Caco-2 (cell line): ENCODE results near the gene KLHL15. TPM values are rescaled to one million over a fixed set of nuclear protein-coding genes. Genes with fewer than 3 reads are reported as not detected.

Experiments used
- BruUV-seq: library from RNA; stranded (reverse); fragments of 400-500 nt; replicated peaks from 2 replicates; lab custom pipeline; 2021; lab: Mats Ljungman, UMichigan
- CTCF ChIA-PET: fragments of 300-600 bp; sonication (Branson Sonifier 250); formaldehyde crosslinking; loops from one replicate; lab custom pipeline; 2022; ENCODE audit warnings: antibody characterized with exemption; lab: Charles Lee
- POLR2A ChIA-PET: fragments of 300-600 bp; sonication (Branson Sonifier 250); formaldehyde crosslinking; loops from one replicate; lab custom pipeline; 2022; ENCODE audit warnings: antibody characterized with exemption; lab: Charles Lee
- DNase-seq, 2 experiments: peaks; one replicate each; pipeline versions ENCODE4 v3.0.0 to v3.0.0-alpha.2; 2020 to 2022
- H3K27me3 ChIP-seq: replicated peaks from 2 replicates; pipeline ENCODE4 v1.6.0; 2011; ENCODE audit warnings: low read length; ENCODE audit not compliant: control insufficient read depth, insufficient read depth
- H3K36me3 ChIP-seq: 2 replicates; pipeline ENCODE4 v1.5.1; 2011; ENCODE audit warnings: low read length; ENCODE audit not compliant: control insufficient read depth, insufficient read depth
- H3K4me1 ChIP-seq: fragments of 250-450 bp; sonication (Bioruptor Pico); 2 replicates; pipeline ENCODE4 v1.5.1; 2020; ENCODE audit warnings: mild to moderate bottlenecking
- H3K4me3 ChIP-seq: 2 replicates; pipeline ENCODE4 v1.5.1; 2011; ENCODE audit warnings: low read depth, mild to moderate bottlenecking, control low read depth, low read length
- H3K9me3 ChIP-seq: fragments of 250-450 bp; sonication (Bioruptor Pico); 2 replicates; pipeline ENCODE4 v1.5.1; 2020; ENCODE audit warnings: mild to moderate bottlenecking, moderate library complexity
- H3K27ac Mint-ChIP-seq: one replicate; pipeline ENCODE4 v1.8.0; 2022; ENCODE audit warnings: mixed read lengths; ENCODE audit not compliant: unreplicated experiment
- H3K27me3 Mint-ChIP-seq: one replicate; pipeline ENCODE4 v1.8.0; 2022; ENCODE audit warnings: mixed read lengths; ENCODE audit not compliant: insufficient read depth, unreplicated experiment
- H3K36me3 Mint-ChIP-seq: one replicate; pipeline ENCODE4 v1.8.0; 2022; ENCODE audit warnings: mild to moderate bottlenecking, mixed read lengths; ENCODE audit not compliant: insufficient read depth, unreplicated experiment
- H3K4me1 Mint-ChIP-seq: one replicate; pipeline ENCODE4 v1.8.0; 2022; ENCODE audit warnings: low read depth, mixed read lengths; ENCODE audit not compliant: unreplicated experiment
- H3K4me3 Mint-ChIP-seq: one replicate; pipeline ENCODE4 v1.8.0; 2022; ENCODE audit warnings: mild to moderate bottlenecking, moderate library complexity, mixed read lengths; ENCODE audit not compliant: unreplicated experiment
- H3K9me3 Mint-ChIP-seq: one replicate; pipeline ENCODE4 v1.8.0; 2022; ENCODE audit warnings: mixed read lengths; ENCODE audit not compliant: unreplicated experiment
- intact Hi-C: fragments of 100-400 bp; cut with micrococcal nuclease; formaldehyde crosslinking; loops from one replicate; pipeline ENCODE4 v1.10.0; 2022; ENCODE audit not compliant: unreplicated experiment
- total RNA-seq: library from RNA; stranded (reverse); gene quantifications from 2 replicates; pipeline ENCODE4 v1.2.3, GENCODE V29; 2022
- TF ChIP-seq, protein P1 (sequence below), 2 experiments: fragments of 200-600 bp in 1 of 2; IDR thresholded peaks; 1 replicate in 1 of 2; 2 replicates in 1 of 2; pipeline versions ENCODE4 v1.5.1 to v1.8.0; 2011 to 2022; ENCODE audit warnings: antibody characterized with exemption in 1 of 2, control low read depth in 1 of 2, inconsistent platforms in 1 of 2, low read depth in 1 of 2, low read length in 1 of 2, mild to moderate bottlenecking in 1 of 2, moderate library complexity in 1 of 2; ENCODE audit not compliant: insufficient read depth in 1 of 2, severe bottlenecking in 1 of 2, unreplicated experiment in 1 of 2

The KLHL15 gene
- total RNA-seq, 1 experiment from 2014 or later = 7.4 TPM

DNA sequence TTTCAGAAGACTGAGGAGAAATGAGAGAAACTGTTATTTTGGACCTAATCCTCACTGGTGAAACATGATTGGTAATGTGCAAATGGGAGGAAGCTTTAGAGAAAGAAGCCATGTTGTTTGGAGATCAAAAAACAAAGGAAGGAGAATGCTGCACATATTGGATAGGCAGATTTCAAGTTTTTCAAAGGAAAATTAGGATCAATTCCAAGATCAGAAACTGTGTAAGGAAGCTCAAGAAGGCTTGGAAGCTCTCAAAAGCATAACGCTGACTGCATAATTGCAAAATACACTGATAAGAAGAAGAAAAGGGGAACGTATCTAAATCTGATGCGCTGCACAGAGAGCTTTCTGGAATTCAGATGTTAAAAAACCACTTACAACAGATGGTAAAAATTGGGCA is 34.6 kb downstream of the KLHL15 start:
- ChIA-PET CTCF (no interaction called here), POLR2A (no interaction called here)

DNA sequence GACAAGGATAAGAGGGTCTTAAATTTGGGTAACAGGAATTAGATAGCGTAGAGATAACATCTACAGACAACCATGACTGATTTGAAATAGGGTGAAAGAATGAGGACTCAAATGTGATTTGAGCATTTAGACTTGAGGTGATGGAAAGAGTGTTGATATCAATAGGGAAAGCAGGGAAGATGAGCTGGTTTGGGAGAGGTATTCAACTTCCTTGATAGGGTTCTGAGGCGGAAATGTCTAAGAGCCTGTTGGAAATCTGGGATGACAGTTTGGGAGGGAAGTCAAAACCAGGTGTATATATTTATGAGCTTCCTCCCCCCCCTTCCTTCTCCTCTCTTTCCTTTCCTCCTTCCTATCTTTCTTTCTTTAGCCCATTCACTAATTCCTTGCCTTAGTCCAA is 36.5 kb downstream of the KLHL15 start:
- H3K4me1 Mint-ChIP-seq = no peaks in the 10 kb centered on the region
- Histone ChIP-seq H3K27me3 (no peaks in the 10 kb centered on the region), H3K4me1 (no peaks in the 10 kb centered on the region), H3K4me3 (no peak overlapping the region), H3K9me3 (no peaks in the 10 kb centered on the region), H3K36me3 (no peaks in the 10 kb centered on the region; the same call in 1 of the 2 replicates)
- no peaks in the 10 kb centered on the region for H3K27me3 Mint-ChIP-seq
- intact Hi-C loops = no loop called here
- TF ChIP-seq, protein P1, sequence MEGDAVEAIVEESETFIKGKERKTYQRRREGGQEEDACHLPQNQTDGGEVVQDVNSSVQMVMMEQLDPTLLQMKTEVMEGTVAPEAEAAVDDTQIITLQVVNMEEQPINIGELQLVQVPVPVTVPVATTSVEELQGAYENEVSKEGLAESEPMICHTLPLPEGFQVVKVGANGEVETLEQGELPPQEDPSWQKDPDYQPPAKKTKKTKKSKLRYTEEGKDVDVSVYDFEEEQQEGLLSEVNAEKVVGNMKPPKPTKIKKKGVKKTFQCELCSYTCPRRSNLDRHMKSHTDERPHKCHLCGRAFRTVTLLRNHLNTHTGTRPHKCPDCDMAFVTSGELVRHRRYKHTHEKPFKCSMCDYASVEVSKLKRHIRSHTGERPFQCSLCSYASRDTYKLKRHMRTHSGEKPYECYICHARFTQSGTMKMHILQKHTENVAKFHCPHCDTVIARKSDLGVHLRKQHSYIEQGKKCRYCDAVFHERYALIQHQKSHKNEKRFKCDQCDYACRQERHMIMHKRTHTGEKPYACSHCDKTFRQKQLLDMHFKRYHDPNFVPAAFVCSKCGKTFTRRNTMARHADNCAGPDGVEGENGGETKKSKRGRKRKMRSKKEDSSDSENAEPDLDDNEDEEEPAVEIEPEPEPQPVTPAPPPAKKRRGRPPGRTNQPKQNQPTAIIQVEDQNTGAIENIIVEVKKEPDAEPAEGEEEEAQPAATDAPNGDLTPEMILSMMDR (IDR thresholded peaks at IDR 0.05; ENCODE audit: insufficient read depth in 1 of 2, low read depth in 1 of 2, low read length in 1 of 2, severe bottlenecking in 1 of 2, unreplicated experiment in 1 of 2) = no peak
- H3K9me3 Mint-ChIP-seq = no peaks in the 10 kb centered on the region
- no peak for DNase-seq
- POLR2A ChIA-PET = no interaction called here
- no peak overlapping the region for H3K27ac Mint-ChIP-seq
- peaks cover 21% of the 10 kb centered on the region for H3K36me3 Mint-ChIP-seq
- H3K4me3 Mint-ChIP-seq = no peak overlapping the region
- BruUV-seq = no TSS peak
- CTCF ChIA-PET = no interaction called here

More for the DNA sequence above, 34.6 kb downstream of the KLHL15 start:
- Histone ChIP-seq H3K9me3 (no peaks in the 10 kb centered on the region), H3K4me3 (no peak overlapping the region), H3K4me1 (no peaks in the 10 kb centered on the region), H3K36me3 (no peaks in the 10 kb centered on the region; the same call in 1 of the 2 replicates), H3K27me3 (no peaks in the 10 kb centered on the region)
- H3K36me3 Mint-ChIP-seq = peaks cover 21% of the 10 kb centered on the region
- TF ChIP-seq, protein P1 (IDR thresholded peaks at IDR 0.05; ENCODE audit: insufficient read depth in 1 of 2, low read depth in 1 of 2, low read length in 1 of 2, severe bottlenecking in 1 of 2, unreplicated experiment in 1 of 2) = no peak
- no TSS peak for BruUV-seq
- no peaks in the 10 kb centered on the region for H3K27me3 Mint-ChIP-seq
- H3K4me1 Mint-ChIP-seq = no peaks in the 10 kb centered on the region
- no peak for DNase-seq
- intact Hi-C loops = no loop called here
- H3K4me3 Mint-ChIP-seq = no peak overlapping the region
- H3K27ac Mint-ChIP-seq = no peak overlapping the region
- no peaks in the 10 kb centered on the region for H3K9me3 Mint-ChIP-seq

DNA sequence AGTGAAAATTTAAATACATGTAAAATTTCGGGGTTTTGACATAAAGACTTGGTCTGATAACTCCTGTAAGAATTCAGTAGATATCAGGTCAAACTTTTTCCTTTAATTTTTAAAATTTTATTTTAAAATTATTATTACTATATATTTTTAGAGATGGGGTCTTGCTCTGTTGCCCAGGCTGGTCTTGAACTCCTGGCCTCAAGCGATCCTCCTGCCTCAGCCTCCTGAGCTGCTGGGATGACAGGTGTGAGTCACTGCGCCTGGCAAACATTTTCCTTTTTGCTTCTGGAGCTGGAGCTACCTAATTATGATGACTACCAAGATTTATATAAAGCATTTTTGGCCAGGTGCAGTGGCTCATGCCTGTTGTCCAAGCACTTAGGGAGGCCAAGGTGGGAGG is 37.3 kb downstream of the KLHL15 start:
- Mint-ChIP-seq H3K4me1 (no peaks in the 10 kb centered on the region), H3K9me3 (no peaks in the 10 kb centered on the region), H3K27me3 (no peaks in the 10 kb centered on the region), H3K27ac (no peak overlapping the region), H3K4me3 (no peak overlapping the region), H3K36me3 (peaks cover 21% of the 10 kb centered on the region)
- intact Hi-C loops = no loop called here
- no peaks in the 10 kb centered on the region for H3K9me3 ChIP-seq
- H3K4me1 ChIP-seq = no peaks in the 10 kb centered on the region
- H3K36me3 ChIP-seq = no peaks in the 10 kb centered on the region; the same call in 1 of the 2 replicates
- ChIA-PET POLR2A (no interaction called here), CTCF (no interaction called here)
- H3K27me3 ChIP-seq = no peaks in the 10 kb centered on the region
- no TSS peak for BruUV-seq
- TF ChIP-seq, protein P1 (IDR thresholded peaks at IDR 0.05; ENCODE audit: insufficient read depth in 1 of 2, low read depth in 1 of 2, low read length in 1 of 2, severe bottlenecking in 1 of 2, unreplicated experiment in 1 of 2) = no peak
- no peak overlapping the region for H3K4me3 ChIP-seq
- DNase-seq = no peak
